Measurements from ENCODE around the gene SCRT2.

GRCh38 chr20:689947-690346, 14.3 kb upstream of the SCRT2 start:
- TF ChIP-seq, protein P1, sequence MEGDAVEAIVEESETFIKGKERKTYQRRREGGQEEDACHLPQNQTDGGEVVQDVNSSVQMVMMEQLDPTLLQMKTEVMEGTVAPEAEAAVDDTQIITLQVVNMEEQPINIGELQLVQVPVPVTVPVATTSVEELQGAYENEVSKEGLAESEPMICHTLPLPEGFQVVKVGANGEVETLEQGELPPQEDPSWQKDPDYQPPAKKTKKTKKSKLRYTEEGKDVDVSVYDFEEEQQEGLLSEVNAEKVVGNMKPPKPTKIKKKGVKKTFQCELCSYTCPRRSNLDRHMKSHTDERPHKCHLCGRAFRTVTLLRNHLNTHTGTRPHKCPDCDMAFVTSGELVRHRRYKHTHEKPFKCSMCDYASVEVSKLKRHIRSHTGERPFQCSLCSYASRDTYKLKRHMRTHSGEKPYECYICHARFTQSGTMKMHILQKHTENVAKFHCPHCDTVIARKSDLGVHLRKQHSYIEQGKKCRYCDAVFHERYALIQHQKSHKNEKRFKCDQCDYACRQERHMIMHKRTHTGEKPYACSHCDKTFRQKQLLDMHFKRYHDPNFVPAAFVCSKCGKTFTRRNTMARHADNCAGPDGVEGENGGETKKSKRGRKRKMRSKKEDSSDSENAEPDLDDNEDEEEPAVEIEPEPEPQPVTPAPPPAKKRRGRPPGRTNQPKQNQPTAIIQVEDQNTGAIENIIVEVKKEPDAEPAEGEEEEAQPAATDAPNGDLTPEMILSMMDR (IDR thresholded peaks at IDR 0.05): no peak
- no peak for TF ChIP-seq POLR2AphosphoS5 (IDR thresholded peaks at IDR 0.05)
- TF ChIP-seq POLR2A (IDR thresholded peaks at IDR 0.05; ENCODE audit: low read depth): no peak

Measured in esophagus muscularis mucosa (tissue), 3 donors.